Measurements from ENCODE around the gene GHRH.

DNA sequence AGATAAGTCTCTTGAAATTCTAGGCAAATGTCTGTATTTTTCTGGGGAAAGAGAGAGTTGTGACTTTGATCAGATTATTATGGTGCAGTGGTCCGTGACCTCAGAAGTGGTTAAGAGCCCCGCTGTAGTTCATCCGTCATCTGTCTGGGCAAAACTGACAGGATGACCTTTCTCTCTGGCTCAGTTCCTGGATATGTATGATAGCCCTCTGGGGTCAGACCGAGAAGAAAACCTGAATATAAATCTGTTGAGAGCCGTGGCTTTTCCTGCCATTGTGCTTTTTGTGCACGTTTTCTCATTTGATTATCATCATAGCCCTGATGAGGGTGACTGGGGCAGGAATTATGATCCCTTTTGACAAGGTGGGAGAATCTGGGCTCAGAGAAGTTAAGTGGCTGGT, 26.5 kb downstream of the GHRH start:
- TF ChIP-seq, protein P1, sequence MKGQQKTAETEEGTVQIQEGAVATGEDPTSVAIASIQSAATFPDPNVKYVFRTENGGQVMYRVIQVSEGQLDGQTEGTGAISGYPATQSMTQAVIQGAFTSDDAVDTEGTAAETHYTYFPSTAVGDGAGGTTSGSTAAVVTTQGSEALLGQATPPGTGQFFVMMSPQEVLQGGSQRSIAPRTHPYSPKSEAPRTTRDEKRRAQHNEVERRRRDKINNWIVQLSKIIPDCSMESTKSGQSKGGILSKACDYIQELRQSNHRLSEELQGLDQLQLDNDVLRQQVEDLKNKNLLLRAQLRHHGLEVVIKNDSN (IDR thresholded peaks at IDR 0.05): no peak
- TF ChIP-seq RAD21 (IDR thresholded peaks at IDR 0.05; ENCODE audit: low read depth): no peak
- TF ChIP-seq, protein P2, sequence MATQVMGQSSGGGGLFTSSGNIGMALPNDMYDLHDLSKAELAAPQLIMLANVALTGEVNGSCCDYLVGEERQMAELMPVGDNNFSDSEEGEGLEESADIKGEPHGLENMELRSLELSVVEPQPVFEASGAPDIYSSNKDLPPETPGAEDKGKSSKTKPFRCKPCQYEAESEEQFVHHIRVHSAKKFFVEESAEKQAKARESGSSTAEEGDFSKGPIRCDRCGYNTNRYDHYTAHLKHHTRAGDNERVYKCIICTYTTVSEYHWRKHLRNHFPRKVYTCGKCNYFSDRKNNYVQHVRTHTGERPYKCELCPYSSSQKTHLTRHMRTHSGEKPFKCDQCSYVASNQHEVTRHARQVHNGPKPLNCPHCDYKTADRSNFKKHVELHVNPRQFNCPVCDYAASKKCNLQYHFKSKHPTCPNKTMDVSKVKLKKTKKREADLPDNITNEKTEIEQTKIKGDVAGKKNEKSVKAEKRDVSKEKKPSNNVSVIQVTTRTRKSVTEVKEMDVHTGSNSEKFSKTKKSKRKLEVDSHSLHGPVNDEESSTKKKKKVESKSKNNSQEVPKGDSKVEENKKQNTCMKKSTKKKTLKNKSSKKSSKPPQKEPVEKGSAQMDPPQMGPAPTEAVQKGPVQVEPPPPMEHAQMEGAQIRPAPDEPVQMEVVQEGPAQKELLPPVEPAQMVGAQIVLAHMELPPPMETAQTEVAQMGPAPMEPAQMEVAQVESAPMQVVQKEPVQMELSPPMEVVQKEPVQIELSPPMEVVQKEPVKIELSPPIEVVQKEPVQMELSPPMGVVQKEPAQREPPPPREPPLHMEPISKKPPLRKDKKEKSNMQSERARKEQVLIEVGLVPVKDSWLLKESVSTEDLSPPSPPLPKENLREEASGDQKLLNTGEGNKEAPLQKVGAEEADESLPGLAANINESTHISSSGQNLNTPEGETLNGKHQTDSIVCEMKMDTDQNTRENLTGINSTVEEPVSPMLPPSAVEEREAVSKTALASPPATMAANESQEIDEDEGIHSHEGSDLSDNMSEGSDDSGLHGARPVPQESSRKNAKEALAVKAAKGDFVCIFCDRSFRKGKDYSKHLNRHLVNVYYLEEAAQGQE (IDR thresholded peaks at IDR 0.05; ENCODE audit: low read depth): no peak
